Peyer's patch (tissue), 4 donors: Measurements from ENCODE around the gene DHODH.

ENCODE experiments used
- CTCF ChIP-seq, 6 experiments: fragments of 450-650 bp in 4 of 6; fragments of 200-600 bp in 2 of 6; sonication (generic) in 1 of 6; IDR thresholded peaks; one replicate each; pipeline ENCODE4 v1.5.1; 2017 to 2019; ENCODE audit warnings: antibody characterized with exemption in 6 of 6, mild to moderate bottlenecking in 3 of 6, moderate library complexity in 1 of 6
- POLR2A ChIP-seq, 2 donors: fragments of 450-650 bp; IDR thresholded peaks; one replicate each; pipeline ENCODE4 v1.5.1; 2017; ENCODE audit warnings: antibody characterized with exemption in 2 of 2, mild to moderate bottlenecking in 2 of 2, moderate library complexity in 2 of 2

DNA sequence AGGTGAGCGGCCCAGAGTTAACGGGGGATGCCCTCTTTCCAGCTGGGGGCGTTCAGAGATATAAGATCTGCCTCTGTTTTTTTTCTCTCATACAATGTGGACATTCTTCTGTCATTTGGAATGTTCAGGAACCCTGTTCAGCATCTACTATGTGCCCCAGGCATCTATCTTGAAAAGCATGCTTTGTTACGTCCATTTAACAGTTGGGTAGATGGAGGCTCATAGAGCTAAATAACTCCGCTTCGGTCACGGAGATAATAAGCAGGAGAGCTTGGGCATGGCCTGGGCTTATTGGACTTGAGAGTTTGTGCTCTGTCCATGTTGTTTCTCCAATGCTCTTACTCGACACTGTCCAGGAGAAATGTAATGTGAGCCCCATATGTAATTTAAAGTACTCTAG is 6.1 kb downstream of the DHODH start:
- no peak for TF ChIP-seq CTCF (IDR thresholded peaks at IDR 0.05)
- no peak for TF ChIP-seq POLR2A (IDR thresholded peaks at IDR 0.05)
